Muscle of leg (tissue), 11 donors: ENCODE measurements around the gene GRB7. TPM values are rescaled to one million over a fixed set of nuclear protein-coding genes. Genes with fewer than 3 reads are reported as not detected.
"Not testable (repeated sequence)": the region's sequence is repeated elsewhere in the genome, so short reads cannot be mapped to it uniquely, and the experiment has no call there.

Experiments
- DNase-seq: peaks from one replicate; pipeline ENCODE4 v3.0.0; 2013
- H3K27ac ChIP-seq: one replicate; pipeline ENCODE4 v1.5.1; 2013; ENCODE audit warnings: mild to moderate bottlenecking, low read length, control low read depth
- H3K27me3 ChIP-seq: one replicate; pipeline ENCODE4 v1.6.1; 2013; ENCODE audit warnings: low read length; ENCODE audit not compliant: control insufficient read depth, insufficient read depth
- H3K36me3 ChIP-seq: one replicate; pipeline ENCODE4 v1.6.1; 2013; ENCODE audit warnings: low read length; ENCODE audit not compliant: control insufficient read depth, insufficient read depth
- H3K4me1 ChIP-seq: one replicate; pipeline ENCODE4 v1.6.1; 2013; ENCODE audit warnings: low read length; ENCODE audit not compliant: control insufficient read depth, insufficient read depth
- H3K4me3 ChIP-seq: one replicate; pipeline ENCODE4 v1.5.1; 2013; ENCODE audit warnings: low read length, control low read depth
- H3K9me3 ChIP-seq: replicated peaks from 2 replicates; pipeline ENCODE4 v1.6.1; 2013; ENCODE audit warnings: low read depth, low read length; ENCODE audit not compliant: control insufficient read depth
- WGBS: methylation state at CpG from one replicate; pipeline ENCODE4 v1.1.5; 2013; ENCODE audit warnings: missing lambda C conversion rate; ENCODE audit not compliant: insufficient coverage; 5-methylcytosine and 5-hydroxymethylcytosine counted together
- polyA plus RNA-seq, 8 donors: library from polyadenylated mRNA; unstranded; fragments of 120-200 nt; gene quantifications; one replicate each; pipeline versions ENCODE4 v1.2.1 to v1.2.3, GENCODE V29; 2013; ENCODE audit warnings: inconsistent platforms in 1 of 8, low replicate concordance in 1 of 8; ENCODE audit not compliant: insufficient read length in 8 of 8, insufficient read depth in 1 of 8
- total RNA-seq: library from RNA; stranded (reverse); fragments of 120-200 nt; gene quantifications from one replicate; pipeline ENCODE4 v1.2.4, GENCODE V29; 2013

GRB7 gene
- total and polyA plus RNA-seq, 9 donors, result 0.15 to 3.0 (median 0.56) TPM

GRCh38 chr17:39706921-39707337 is 30.8 kb upstream of the GRB7 start:
- peak overlapping the region; percentile 13 for H3K27ac ChIP-seq
- H3K4me3 ChIP-seq, result no peak overlapping the region
- no peak for DNase-seq
- H3K4me1 ChIP-seq, result peaks cover 49% of the 10 kb centered on the region
- H3K36me3 ChIP-seq, result peaks cover 62% of the 10 kb centered on the region
- 97% methylated on average over 4 of the region's 7 CpGs for WGBS
- H3K27me3 ChIP-seq, result no peaks in the 10 kb centered on the region
- no peaks in the 10 kb centered on the region for H3K9me3 ChIP-seq

GRCh38 chr17:39709319-39709997 is 28.3 kb upstream of the GRB7 start:
- DNase-seq, result no peak
- peaks cover 72% of the 10 kb centered on the region for H3K36me3 ChIP-seq

GRCh38 chr17:39709998-39710964 is 27.5 kb upstream of the GRB7 start:
- WGBS, result 90% methylated on average over 14 of the region's 20 CpGs
- H3K27ac ChIP-seq, result no peak overlapping the region
- H3K9me3 ChIP-seq, result no peaks in the 10 kb centered on the region
- no peaks in the 10 kb centered on the region for H3K27me3 ChIP-seq
- peaks cover 20% of the 10 kb centered on the region for H3K4me1 ChIP-seq
- no peak overlapping the region for H3K4me3 ChIP-seq
- H3K36me3 ChIP-seq, result peaks cover 74% of the 10 kb centered on the region
- DNase-seq, result no peak

More at GRCh38 chr17:39709319-39709997, 28.3 kb upstream of the GRB7 start:
- no peak overlapping the region for H3K4me3 ChIP-seq
- H3K4me1 ChIP-seq, result peaks cover 28% of the 10 kb centered on the region
- no peak overlapping the region for H3K27ac ChIP-seq
- H3K9me3 ChIP-seq, result no peaks in the 10 kb centered on the region
- no peaks in the 10 kb centered on the region for H3K27me3 ChIP-seq
- WGBS, result 82% methylated on average over 9 of the region's 14 CpGs

GRCh38 chr17:39711071-39711470 is 26.7 kb upstream of the GRB7 start:
- H3K4me3 ChIP-seq, H3K27me3 ChIP-seq, H3K9me3 ChIP-seq, H3K27ac ChIP-seq, DNase-seq: not testable (repeated sequence)
- Histone ChIP-seq H3K36me3 (peaks cover 82% of the 10 kb centered on the region), H3K4me1 (peaks cover 14% of the 10 kb centered on the region)
- 93% methylated on average over 10 of the region's 11 CpGs for WGBS

- H3K4me1 ChIP-seq, result peaks cover 11% of the 10 kb centered on the region
- peaks cover 88% of the 10 kb centered on the region for H3K36me3 ChIP-seq
- no peaks in the 10 kb centered on the region for H3K27me3 ChIP-seq
- H3K9me3 ChIP-seq, result no peaks in the 10 kb centered on the region
- H3K4me3 ChIP-seq, result no peak overlapping the region
- no peak for DNase-seq
- WGBS, result 93% methylated on average over 8 of the region's 10 CpGs
- no peak overlapping the region for H3K27ac ChIP-seq
Observed at GRCh38 chr17:39711851-39712250, 25.9 kb upstream of the GRB7 start.

DNA sequence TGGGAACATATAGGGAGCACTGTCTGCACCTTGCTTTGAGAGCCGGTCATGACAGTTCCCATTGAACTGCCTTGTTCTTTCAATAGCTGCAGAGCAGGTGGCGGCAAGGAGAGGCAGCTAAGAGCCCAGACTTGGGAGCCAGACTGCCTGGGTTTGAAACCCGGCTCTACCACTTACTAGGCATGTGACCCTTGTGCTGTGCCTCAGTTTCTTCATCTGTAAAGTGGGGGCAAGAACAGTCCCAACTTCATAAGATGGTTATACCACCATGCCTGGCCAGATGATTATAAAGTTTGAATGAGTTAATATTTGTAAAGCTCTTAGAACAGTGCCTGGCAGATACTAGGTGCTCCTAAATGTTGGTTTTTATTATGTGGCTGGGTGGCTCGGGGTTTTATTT is 23.5 kb upstream of the GRB7 start:
- Histone ChIP-seq H3K4me3 (no peak overlapping the region), H3K4me1 (peaks cover 5% of the 10 kb centered on the region), H3K36me3 (peaks cover 77% of the 10 kb centered on the region), H3K27ac (no peak overlapping the region), H3K9me3 (no peaks in the 10 kb centered on the region), H3K27me3 (no peaks in the 10 kb centered on the region)
- no peak for DNase-seq
- WGBS, result 86% methylated on average over 1 of the region's 4 CpGs

DNA sequence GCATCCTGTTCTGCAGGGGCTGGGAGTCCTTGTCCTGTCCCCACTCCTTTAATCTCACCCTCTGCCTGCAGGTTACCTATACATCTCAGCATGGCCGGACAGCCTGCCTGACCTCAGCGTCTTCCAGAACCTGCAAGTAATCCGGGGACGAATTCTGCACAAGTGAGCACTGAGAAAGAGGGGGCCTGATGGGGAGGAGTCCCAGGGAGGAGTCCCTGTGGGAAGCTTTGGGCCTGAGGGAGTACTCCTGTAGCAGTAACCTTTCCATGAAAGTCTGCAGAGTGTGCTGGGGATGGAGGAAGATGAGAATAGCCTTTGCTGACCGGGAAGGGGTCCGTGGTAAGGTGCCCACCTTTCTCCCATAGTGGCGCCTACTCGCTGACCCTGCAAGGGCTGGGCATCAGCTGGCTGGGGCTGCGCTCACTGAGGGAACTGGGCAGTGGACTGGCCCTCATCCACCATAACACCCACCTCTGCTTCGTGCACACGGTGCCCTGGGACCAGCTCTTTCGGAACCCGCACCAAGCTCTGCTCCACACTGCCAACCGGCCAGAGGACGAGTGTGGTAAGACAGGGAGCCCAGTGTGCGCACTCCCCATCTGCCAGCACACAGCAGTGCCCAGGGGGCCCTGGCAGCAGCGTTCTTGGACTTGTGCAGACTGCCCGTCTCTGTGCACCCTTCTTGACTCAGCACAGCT is 22.2 kb upstream of the GRB7 start:
- WGBS, result 92% methylated on average over 16 of the region's 18 CpGs
- Histone ChIP-seq H3K36me3 (peaks cover 77% of the 10 kb centered on the region), H3K27me3 (no peaks in the 10 kb centered on the region), H3K27ac (no peak overlapping the region), H3K4me3 (no peak overlapping the region), H3K9me3 (no peaks in the 10 kb centered on the region), H3K4me1 (peaks cover 5% of the 10 kb centered on the region)
- DNase-seq, result no peak

DNA sequence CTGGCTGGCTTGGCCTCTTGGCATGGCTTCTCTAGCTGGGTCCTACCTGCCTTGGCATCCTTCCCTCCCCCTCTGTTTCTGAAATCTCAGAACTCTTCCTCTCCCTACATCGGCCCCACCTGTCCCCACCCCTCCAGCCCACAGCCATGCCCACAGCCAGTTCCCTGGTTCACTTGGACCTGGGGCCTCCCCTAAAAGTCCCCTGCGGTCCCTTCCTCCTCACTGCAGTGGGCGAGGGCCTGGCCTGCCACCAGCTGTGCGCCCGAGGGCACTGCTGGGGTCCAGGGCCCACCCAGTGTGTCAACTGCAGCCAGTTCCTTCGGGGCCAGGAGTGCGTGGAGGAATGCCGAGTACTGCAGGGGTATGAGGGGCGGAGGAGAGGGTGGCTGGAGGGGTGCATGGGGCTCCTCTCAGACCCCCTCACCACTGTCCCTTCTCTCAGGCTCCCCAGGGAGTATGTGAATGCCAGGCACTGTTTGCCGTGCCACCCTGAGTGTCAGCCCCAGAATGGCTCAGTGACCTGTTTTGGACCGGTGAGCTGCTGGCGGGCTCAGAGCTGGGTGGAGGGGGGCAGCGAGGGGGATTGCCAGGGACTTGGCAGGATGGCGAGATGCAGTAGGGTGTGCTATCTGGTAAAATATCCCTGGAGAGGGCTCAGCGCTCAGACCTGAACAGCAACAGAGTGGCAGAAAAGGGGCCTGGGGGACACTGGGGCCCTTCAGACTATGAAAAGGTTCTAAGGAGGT is 21.5 kb upstream of the GRB7 start:
- no peak for DNase-seq
- no peak overlapping the region for H3K27ac ChIP-seq
- peaks cover 75% of the 10 kb centered on the region for H3K36me3 ChIP-seq
- peaks cover 5% of the 10 kb centered on the region for H3K4me1 ChIP-seq
- H3K9me3 ChIP-seq, result no peaks in the 10 kb centered on the region
- no peak overlapping the region for H3K4me3 ChIP-seq
- no peaks in the 10 kb centered on the region for H3K27me3 ChIP-seq
- WGBS, result 90% methylated on average over 7 of the region's 15 CpGs

DNA sequence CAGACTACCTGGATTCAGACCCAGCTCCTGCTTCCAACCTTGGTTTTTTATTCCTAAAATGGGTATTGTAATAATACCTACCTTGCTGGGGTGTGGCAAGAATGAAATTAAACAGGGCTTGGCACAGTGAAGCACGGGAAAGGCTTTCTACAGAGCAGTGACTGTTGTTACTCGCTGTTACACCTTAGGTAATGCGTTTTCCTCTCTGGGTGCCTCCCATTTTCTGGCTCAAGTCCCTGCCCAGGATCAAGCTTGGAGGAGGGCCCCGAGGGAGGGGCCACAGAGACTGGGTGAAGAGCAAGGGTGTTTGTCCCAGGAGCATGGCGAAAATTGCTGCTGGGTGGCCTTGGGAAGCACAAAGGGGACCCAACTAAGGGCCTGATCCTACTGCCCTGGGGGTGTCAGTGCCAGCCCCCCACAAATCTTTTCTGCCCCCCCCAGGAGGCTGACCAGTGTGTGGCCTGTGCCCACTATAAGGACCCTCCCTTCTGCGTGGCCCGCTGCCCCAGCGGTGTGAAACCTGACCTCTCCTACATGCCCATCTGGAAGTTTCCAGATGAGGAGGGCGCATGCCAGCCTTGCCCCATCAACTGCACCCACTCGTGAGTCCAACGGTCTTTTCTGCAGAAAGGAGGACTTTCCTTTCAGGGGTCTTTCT is 20.7 kb upstream of the GRB7 start:
- H3K27ac ChIP-seq, result peak overlapping the region; percentile 13

More for the DNA sequence above, 20.7 kb upstream of the GRB7 start:
- no peaks in the 10 kb centered on the region for H3K27me3 ChIP-seq
- H3K4me1 ChIP-seq, result peaks cover 5% of the 10 kb centered on the region
- peaks cover 69% of the 10 kb centered on the region for H3K36me3 ChIP-seq
- H3K4me3 ChIP-seq, result no peak overlapping the region
- WGBS, result 78% methylated on average over 7 of the region's 11 CpGs
- DNase-seq, result no peak
- H3K9me3 ChIP-seq, result no peaks in the 10 kb centered on the region
